ENCODE measurements around the gene SLC7A5. TPM values are rescaled to one million over a fixed set of nuclear protein-coding genes. Genes with fewer than 3 reads are reported as not detected.
A peak's percentile ranks its signal among the peaks of the same experiment; 100 is the strongest.
"Not testable (repeated sequence)": the region's sequence is repeated elsewhere in the genome, so short reads cannot be mapped to it uniquely, and the experiment has no call there.

Gene SLC7A5
- total and polyA plus RNA-seq, 5 experiments from 2014 or later, result 2.0 to 20.7 (median 3.6) TPM

DNA sequence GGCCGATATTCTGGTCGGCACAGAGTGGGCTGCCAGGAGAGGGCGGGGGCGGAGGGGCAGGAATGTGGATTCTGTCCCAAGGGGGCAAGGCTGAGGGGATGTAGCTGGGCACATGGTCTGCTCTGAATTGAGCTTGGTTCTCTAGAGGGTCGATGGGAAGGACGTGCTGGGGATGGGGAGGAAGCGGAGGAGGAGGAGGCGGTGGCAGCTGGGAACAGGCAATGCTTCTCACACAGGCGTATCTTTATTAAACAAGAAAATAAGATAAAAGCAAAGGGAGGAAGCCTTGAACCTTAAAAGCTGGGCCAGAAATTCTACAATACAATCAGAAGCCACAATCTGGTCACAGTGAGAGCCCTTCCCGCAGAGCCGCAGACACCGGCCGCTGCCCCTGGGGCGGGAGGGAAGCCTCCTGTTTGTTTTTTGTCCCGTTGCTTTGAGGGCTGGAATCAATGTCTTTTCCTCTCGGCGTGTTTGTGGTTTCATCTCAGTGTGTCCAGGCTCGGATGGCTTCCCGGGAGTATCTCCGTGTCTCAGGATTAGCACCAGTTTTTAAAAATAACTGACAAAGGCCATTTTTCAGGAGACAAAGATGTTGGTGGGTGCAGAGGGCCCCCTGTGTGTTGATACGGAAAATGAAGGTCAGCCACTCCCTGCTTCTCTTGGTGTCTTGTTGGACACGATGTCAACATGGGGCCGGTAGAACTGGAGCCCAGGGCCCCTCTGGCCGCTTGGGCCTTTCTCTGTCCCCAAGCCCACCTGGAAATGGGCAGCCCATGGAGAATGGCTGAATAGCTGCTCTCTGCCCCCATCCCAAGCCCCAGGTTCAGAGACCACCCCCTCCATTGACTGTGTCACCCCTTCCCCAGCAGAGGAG is 12.3 kb upstream of the SLC7A5 start:
- Mint-ChIP-seq H3K9me3 (no peaks in the 10 kb centered on the region), H3K4me3 (no peak overlapping the region), H3K27ac (peak overlapping the region in 1 of 10 donors; percentile 48), H3K27me3 (no peaks in the 10 kb centered on the region), H3K36me3 (no peaks in the 10 kb centered on the region), H3K4me1 (peaks cover 0 to 8% (median 0%) of the 10 kb centered on the region in 4 donors)
- DNase-seq (no peak), ATAC-seq (no peak)
- POLR2A ChIA-PET, result interaction anchor here (0.6 to 1.0 kb wide), 2 partner anchors 102 to 104 kb away, joined by 3 to 5 read pairs; no protein-coding TSS in a partner anchor

GRCh38 chr16:87880117-87880696 is 10.9 kb upstream of the SLC7A5 start:
- peaks cover 0 to under 1% (median 0%) of the 10 kb centered on the region in 5 donors for H3K27me3 Mint-ChIP-seq
- POLR2A ChIA-PET, result interaction anchor here (0.5 kb wide), 1 partner anchor 48 kb away, joined by 3 read pairs; no protein-coding TSS in a partner anchor
- H3K36me3 Mint-ChIP-seq, result no peaks in the 10 kb centered on the region
- ATAC-seq (no peak), DNase-seq (no peak)
- H3K9me3 Mint-ChIP-seq, result no peaks in the 10 kb centered on the region
- H3K27ac Mint-ChIP-seq, result peak overlapping the region in 1 of 10 donors; percentile 60
- H3K4me3 Mint-ChIP-seq, result no peak overlapping the region
- peaks cover under 1 to 10% (median under 1%) of the 10 kb centered on the region in 4 donors for H3K4me1 Mint-ChIP-seq

- not testable (repeated sequence) for DNase-seq, H3K9me3 Mint-ChIP-seq, H3K27me3 Mint-ChIP-seq, H3K36me3 Mint-ChIP-seq, H3K4me3 Mint-ChIP-seq, ATAC-seq
- POLR2A ChIA-PET, result interaction anchor here (0.5 kb wide), 1 partner anchor 49 kb away, joined by 3 read pairs; no protein-coding TSS in a partner anchor
- Mint-ChIP-seq H3K4me1 (peaks cover 3 to 15% (median 6%) of the 10 kb centered on the region in 4 donors), H3K27ac (peak overlapping the region in 1 of 10 donors; percentile 60)
These were observed 10.2 kb upstream of the SLC7A5 start for GRCh38 chr16:87879411-87880013.

DNA sequence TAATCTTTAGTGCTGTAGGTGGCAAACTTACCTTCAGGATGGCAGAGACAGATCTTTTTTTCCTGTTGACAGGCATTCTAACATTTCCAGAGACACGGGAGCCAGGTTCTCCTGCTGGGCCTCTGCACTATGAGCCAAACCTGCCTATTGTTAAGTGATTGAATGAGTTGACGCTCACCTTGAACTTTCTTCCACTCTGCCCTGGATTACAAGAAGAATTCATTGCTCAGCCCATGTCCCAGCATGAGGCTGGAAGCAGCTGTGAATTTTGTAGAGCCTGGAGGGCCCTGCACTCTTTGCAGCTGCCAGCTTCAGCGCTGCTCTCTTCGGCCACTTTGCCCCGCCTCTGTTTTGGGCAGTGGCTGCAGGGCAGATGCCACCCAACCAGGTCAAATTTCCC is 9.4 kb upstream of the SLC7A5 start:
- no peak for DNase-seq
- no peaks in the 10 kb centered on the region for H3K9me3 Mint-ChIP-seq
- no peak overlapping the region for H3K4me3 Mint-ChIP-seq
- ATAC-seq, result no peak
- peaks cover 3 to 15% (median 6%) of the 10 kb centered on the region in 4 donors for H3K4me1 Mint-ChIP-seq
- H3K36me3 Mint-ChIP-seq, result no peaks in the 10 kb centered on the region
- H3K27ac Mint-ChIP-seq, result no peak overlapping the region
- POLR2A ChIA-PET, result no interaction called here
- H3K27me3 Mint-ChIP-seq, result peaks cover 0 to 2% (median 0%) of the 10 kb centered on the region in 5 donors

DNA sequence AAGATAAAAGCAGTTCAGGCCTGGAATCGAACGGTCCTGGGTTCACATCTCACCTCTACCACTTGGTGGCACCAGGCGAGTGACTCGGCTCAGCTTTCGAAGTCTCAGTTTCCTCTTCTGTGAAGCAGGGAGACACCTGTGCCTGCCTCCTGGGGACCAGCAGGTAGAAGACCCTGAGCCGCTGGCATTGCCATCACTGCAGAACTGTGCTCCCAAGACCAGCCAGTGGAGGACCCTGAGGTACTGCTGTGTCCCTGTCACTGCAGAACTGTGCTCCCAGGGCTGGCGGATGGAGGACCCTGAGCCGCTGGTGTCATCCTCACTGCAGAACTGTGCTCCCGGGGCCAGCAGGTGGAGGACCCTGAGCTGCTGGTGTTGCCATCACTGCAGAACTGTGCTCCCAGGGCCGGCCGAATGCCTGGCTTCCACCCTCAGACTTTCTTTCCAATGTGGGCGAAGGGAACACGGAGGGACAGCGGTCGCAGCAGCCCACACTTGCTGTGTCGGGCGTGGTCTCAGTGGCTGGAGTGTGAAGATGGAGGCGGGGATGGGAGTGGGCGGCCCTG is 8.7 kb upstream of the SLC7A5 start:
- POLR2A ChIA-PET, result no interaction called here
- DNase-seq, result no peak
- H3K9me3 Mint-ChIP-seq, result no peaks in the 10 kb centered on the region
- peaks cover 3 to 15% (median 6%) of the 10 kb centered on the region in 4 donors for H3K4me1 Mint-ChIP-seq
- ATAC-seq, result no peak
- H3K36me3 Mint-ChIP-seq, result no peaks in the 10 kb centered on the region
- no peak overlapping the region for H3K27ac Mint-ChIP-seq
- peaks cover 0 to 2% (median 0%) of the 10 kb centered on the region in 5 donors for H3K27me3 Mint-ChIP-seq
- no peak overlapping the region for H3K4me3 Mint-ChIP-seq

DNA sequence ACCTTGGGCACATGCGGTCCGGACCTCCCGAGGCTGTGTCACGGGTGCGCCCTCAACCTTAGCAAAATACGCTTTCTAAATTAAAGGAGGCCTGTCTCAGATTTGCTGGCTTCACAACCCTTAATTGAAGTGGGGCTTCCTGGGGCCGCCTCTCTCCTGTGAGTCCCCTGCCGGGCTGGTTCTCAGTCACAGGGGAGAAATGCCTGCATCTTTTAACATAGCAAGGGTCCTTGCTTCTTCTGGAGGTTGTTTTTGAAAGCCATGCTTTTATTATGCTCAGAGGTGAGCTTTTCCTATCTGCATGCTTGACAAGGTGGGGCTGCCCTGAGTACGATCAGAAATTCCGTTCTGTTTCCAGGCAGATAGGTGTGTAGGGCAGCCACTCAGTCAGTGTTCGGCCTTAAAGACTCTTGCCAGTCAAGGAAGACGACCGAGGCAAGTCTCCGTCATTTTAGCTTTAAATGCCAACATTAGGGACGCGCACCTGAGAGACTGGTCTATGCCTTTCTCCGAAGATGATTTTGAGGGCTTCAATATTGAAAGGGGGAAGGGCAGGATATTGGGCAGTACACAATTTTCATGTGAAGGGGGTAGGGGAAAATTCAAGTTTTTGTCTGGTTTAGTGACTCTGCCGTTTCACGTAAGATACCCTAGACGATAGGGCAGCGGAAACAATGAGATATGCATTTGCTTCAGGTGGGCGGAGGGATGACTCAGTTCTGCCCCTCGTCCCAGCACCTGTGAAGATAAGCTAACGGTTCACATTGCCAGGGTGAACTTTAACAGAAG is 5.5 kb upstream of the SLC7A5 start:
- peak overlapping the region in 1 of 10 donors; percentile 33 for H3K4me3 Mint-ChIP-seq
- no peaks in the 10 kb centered on the region for H3K36me3 Mint-ChIP-seq
- peaks cover 10 to 23% (median 19%) of the 10 kb centered on the region in 4 donors for H3K4me1 Mint-ChIP-seq
- no peaks in the 10 kb centered on the region for H3K9me3 Mint-ChIP-seq
- peak overlapping the region in 1 of 10 donors; percentile 57 for H3K27ac Mint-ChIP-seq
- no peak for DNase-seq
- peak in 1 of 2 donors; percentile 56 for ATAC-seq
- POLR2A ChIA-PET, result interaction anchor here (0.7 to 2.3 kb wide), 3 partner anchors 23 to 204 kb away, joined by 3 to 9 read pairs (median 4); no protein-coding TSS in a partner anchor
- peaks cover 0 to 3% (median 0%) of the 10 kb centered on the region in 5 donors for H3K27me3 Mint-ChIP-seq

GRCh38 chr16:87870418-87871291 is 1.3 kb upstream of the SLC7A5 start:
- POLR2A ChIA-PET, result interaction anchor here (1.0 to 5.8 kb wide), 8 partner anchors 19 to 105 kb away, joined by 3 to 80 read pairs (median 10); partner anchors contain the start of gene KLHDC4
- H3K36me3 Mint-ChIP-seq, ATAC-seq, DNase-seq, H3K9me3 Mint-ChIP-seq, H3K27me3 Mint-ChIP-seq: not testable (repeated sequence)
- Mint-ChIP-seq H3K4me1 (peaks cover 20 to 45% (median 45%) of the 10 kb centered on the region in 4 donors), H3K4me3 (peak overlapping the region in 9 of 10 donors; percentile 48 to 96 (median 64)), H3K27ac (peak overlapping the region in 8 of 10 donors; percentile 32 to 80 (median 58))

DNA sequence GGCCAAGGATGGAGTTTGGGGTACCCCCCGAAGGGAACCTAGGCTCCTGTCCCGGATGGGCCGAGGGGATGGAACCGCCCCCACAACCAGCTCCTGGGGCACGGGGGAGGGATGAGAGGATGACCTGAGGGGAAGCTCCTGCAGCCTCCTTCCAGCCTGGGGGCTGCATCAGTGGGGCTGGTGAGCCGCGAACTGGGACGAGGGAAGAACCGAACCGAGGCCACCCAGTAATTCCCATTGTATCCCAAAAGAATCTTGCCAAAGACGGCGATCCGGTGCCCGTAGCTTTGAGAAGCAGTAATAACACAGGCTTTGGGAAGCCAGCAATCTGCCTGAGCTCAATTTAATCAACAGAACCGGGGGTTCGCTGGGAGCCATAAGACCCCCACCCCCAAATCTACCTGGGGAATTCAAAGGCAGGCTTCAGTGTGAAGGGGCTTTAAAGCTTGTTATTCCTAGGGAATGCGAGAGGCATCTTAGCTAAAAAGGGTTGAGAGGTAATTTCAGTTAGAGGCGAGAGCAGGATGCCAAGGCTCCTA is 641 bp upstream of the SLC7A5 start:
- DNase-seq, H3K27me3 Mint-ChIP-seq, H3K9me3 Mint-ChIP-seq, ATAC-seq, H3K36me3 Mint-ChIP-seq: not testable (repeated sequence)
- Mint-ChIP-seq H3K27ac (peak overlapping the region in 8 of 10 donors; percentile 29 to 80 (median 56)), H3K4me1 (peaks cover 17 to 45% (median 44%) of the 10 kb centered on the region in 4 donors), H3K4me3 (peak overlapping the region; percentile 36 to 96 (median 62))
- POLR2A ChIA-PET, result interaction anchor here (0.6 to 5.8 kb wide), 10 partner anchors 13 to 104 kb away, joined by 3 to 80 read pairs (median 11); partner anchors contain the start of genes BANP and KLHDC4

- peaks cover 17 to 47% (median 45%) of the 10 kb centered on the region in 4 donors for H3K4me1 Mint-ChIP-seq
- not testable (repeated sequence) for H3K27me3 Mint-ChIP-seq, H3K36me3 Mint-ChIP-seq, H3K9me3 Mint-ChIP-seq
- peak in 8 of 10 donors; percentile 30 to 75 (median 49) for DNase-seq
- peak; percentile 36 to 55 for ATAC-seq
- peak overlapping the region; percentile 85 to 99 (median 94) for H3K4me3 Mint-ChIP-seq
- H3K27ac Mint-ChIP-seq, result peak overlapping the region; percentile 86 to 98 (median 94)
- POLR2A ChIA-PET, result interaction anchor here (1.1 to 5.8 kb wide), 8 partner anchors 12 to 103 kb away, joined by 3 to 80 read pairs (median 15); partner anchors contain the start of genes BANP and KLHDC4
These were observed 865 bp downstream of the SLC7A5 start for GRCh38 chr16:87868254-87869029.

All from naive thymus-derived CD8-positive, alpha-beta T cell (primary cell).